HG03108 (cell line): Measurements from ENCODE around the gene LRRC72.
"Not testable (repeated sequence)": the region's sequence is repeated elsewhere in the genome, so short reads cannot be mapped to it uniquely, and the experiment has no call there.

ENCODE experiments used
- ATAC-seq: cut with Tn5 transposase; IDR thresholded peaks from one replicate; pipeline ENCODE4 v1.9.1; 2021; ENCODE audit warnings: moderate library complexity; ENCODE audit not compliant: unreplicated experiment

The LRRC72 gene

DNA sequence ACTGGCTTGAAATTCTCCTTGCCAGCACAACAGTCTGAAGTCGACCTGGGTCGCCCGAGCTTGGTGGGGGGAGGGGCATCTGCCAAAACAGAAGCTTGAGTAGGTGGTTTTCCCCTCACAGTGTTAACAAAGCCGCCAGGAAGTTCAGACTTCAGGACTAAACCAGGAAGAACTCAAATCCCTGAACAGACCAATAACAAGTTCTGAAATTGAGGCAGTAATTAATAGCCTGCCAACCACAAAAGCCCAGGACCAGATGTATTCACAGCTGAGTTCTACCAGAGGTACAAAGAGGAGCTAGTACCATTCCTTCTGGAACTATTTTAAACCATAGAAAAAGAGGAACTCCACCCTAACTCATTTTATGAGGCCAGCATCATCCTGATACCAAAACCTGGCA lies 45.3 kb downstream of the LRRC72 start:
- no peak for ATAC-seq

DNA sequence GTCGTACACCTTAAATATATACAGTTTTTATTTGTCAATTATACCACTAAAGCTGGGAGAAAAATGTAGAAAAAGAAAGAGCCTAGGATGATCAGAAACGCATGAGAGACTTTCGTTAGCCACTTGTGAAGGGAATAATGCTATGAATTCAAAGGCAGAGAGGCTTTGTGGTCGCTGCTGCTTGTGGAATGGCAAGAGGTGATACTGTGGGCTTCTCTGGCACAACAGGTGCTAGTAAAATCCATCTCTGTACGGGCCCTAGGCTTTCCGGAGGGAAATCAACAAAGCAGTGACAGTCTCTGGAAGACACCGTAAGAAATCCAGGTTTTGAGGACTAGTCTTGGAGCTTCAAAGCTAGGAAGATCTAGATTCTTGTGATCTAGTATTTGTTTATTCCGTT lies 52.6 kb downstream of the LRRC72 start:
- no peak for ATAC-seq

DNA sequence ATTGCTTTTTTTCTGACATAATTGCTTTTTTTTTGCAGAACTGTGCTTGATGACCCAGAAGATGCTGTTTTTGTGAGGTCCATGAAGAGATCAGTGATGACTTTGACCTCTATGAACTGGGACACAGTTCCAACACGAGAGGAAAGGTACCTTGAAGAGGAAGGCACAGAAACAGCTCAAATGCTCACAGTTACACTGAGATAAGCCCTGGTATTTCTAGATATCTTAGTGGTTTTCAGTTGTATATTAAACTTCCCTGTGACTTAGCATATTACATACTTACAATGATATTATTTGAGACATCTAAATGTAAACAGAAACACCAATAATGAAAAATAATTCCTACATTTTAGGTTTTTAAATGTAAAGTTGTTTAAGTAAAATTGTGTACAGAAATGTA lies 54.7 kb downstream of the LRRC72 start:
- no peak for ATAC-seq

DNA sequence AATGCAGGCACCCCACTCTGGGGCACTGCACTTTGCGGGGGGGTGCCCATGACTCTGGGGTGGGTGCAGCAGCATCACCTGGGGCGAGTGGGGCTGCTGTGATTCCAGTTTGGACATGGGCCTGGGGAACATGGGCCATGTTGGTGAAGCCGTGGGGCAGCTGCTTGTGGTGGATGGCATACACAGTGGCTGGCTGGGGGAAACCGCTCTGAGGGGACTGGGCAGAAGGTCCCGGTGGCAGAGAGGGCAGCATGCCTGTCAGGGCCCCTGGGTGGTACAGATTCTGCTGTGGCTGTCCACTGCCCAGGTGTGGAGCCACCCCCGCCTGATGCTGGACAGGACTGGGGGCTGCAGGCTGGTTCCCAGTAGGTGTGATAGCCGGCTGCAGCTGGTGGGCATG lies 57.2 kb downstream of the LRRC72 start:
- no peak for ATAC-seq

DNA sequence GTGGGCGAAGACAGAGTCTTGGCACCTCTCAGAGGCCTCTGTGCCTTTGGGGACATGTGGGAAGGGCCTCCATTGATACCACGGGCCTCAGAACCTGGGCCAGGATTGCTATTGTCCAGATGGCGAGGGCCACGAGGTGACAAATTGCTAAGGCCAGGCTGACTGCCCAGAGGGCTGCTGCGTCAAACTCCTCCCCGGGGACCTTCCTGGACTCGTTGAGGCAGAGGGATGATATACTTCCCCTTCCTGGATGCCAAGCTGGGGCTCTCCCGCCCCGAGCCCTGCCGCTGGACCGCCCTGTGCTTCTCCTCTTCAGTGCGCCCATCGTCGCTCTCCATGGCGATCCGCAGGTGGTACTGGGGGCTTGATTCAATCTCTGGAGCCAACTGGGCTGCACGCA lies 58.9 kb downstream of the LRRC72 start:
- no peak for ATAC-seq

DNA sequence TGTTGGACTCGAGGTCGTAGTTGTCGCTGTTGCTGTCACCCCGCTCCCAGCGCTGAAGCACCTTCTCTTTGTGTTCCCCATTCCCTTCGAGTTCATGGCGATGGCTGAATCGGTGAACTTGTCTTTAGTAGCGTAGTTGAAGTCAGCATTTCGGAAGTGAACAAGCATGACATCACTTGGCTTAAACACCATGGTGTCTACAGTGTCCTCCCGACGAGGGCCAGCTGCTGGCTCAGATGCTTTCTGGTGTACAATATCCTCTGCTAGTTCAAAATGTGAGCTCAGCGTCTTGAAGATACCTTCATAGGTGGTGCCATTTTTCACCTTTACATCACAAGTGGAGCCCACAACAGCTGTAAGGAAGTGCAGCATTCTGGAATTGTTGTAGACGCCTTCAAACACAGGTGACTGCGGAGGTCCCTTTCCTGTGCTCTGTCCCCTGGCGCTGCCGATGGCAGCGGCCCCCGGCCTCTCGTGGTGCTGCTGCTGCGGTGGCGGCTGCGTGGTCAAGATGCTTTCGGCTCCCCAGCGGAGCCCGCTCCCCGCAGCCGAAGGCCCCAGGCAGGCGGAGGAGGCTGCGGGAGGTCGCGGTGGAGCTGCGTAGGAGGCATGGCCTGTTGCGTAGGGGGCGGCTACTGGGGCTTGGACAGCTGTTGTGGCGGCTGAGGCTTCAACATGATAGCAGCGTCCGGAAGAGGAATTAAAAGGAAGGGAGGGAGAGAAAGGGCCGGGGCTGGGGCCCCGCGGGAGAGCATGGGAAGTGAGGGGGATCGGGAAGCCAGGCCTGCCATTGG lies 59.7 kb downstream of the LRRC72 start:
- no peak for ATAC-seq

DNA sequence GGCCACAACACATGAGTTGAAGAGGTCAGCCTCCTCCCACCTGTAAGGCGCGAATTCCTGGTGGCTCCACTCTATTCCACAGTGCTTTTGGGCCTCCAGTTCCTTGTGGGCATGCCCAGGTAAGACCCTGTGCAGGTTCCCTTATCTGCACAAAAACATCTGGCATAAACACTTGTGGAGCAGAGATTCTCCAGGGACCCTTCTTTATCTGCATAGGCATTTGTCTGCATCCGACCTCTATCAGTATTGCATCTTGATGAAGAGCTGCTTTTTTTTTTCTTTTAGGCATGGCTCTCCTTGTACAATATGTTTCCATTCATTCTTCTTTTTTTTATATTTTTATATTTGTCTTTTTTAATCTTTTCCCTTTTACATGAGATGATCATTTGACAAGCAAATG lies 60.5 kb downstream of the LRRC72 start:
- ATAC-seq, result no peak

DNA sequence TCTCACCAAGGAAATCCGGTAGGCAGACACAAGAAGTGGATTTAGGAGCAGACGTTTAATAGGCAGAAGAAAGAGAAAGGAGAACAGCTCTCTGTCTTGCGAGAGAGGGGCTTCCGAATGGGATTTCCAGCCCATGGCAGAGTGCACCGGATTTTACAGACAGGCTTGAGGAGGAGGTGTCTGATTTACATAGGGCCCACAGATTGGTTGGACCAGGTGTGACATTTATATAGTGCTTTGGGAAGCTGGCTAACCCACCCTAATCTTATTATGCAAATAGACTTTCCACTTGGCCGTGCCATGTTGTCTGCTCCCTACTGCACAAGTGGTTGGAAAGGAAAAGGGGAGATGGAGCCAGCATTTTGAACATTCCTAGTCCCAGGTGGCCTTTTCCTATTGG lies 61.2 kb downstream of the LRRC72 start:
- ATAC-seq, result no peak

DNA sequence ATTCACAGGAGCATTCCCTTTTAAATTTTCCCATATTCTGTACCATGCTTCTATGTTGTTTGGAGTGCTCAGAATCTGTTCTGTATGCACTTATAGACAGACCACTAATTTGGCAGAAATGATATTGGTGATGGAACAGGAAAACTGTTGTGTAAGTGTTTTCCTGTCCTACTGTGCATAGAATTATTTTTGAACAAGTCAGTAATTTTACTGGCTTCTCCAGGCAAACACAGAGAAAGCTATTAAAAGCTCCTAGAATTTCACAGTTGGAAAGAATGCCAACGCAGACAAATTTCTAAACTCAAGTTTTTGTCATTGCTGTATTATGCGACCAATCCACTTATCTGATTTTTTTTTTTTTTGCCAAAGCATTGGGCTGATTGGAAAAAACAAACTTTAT lies 63.3 kb downstream of the LRRC72 start:
- no peak for ATAC-seq

DNA sequence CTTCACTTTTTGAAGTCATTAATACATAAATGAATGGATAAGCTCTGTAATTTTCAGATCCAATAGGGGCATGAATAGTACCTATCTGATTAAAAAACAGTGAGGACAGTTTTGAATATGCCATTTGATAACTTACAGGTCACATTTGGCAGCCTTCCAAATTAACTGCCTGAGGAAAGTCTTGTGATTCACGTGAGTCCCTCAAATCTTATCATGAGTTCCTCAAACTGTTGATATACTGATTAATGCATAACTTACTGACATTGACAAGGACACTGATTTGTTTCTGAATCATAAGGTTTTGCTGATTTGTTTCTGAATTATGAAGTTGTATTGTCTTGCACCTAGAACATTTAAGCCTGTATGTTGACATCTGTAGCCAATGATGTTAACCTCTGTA lies 63.8 kb downstream of the LRRC72 start:
- ATAC-seq, result no peak

DNA sequence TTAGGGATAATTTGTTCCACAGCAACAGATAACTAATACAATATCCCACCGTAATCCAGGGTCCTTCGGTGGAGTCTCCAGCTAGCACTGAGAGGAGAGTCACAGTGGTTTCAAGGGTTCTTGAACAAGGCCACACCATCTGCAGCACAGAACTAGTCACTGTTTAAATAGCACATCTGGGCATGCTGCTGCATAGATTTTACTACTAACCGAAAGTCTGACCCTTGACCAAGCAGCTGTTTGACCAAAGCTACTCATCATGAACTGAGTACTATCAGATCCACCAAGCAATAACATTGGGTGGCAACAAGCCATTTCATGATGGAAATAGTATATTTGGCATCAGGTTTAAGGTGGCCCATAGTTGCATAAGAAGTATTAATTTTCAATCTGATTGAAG lies 65.8 kb downstream of the LRRC72 start:
- ATAC-seq, result no peak

DNA sequence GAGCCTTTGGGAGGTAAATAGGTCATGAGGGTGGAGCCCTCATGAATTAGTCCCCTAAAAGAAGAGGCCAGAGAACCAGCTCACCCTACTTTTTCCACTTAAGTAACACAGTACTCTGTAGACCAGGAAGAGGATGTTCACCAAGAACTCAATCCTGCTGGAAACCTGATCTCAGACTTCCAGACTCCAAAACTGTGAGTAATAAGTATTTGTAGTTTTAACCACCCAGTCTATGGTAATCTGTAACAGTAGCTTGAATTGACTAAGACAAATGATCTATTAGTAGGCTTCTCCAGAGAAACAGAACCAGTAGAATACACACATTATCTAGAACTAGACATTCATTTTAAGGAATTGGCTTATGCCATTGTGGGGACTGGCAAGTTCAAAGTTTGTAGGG lies 67.4 kb downstream of the LRRC72 start:
- ATAC-seq, result no peak

DNA sequence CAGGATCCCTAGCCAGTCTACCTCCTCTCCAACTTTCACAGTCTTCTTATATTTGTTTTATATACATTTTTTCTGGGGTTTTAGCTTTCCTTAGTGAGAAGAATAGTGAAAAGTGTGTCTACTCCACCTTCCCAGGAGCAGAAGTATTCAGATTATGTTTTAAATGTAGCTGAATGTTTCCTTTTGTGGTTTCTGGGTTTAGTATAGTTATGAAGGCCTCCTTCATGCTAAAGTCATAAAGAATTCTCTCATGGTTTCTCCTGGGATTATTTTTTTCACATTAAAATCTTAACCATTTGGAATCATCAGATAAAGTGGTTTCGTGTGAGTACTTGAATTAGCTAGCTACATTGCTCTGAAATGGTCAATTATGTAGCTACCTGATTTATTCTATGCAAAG lies 68.1 kb downstream of the LRRC72 start:
- ATAC-seq, result no peak

DNA sequence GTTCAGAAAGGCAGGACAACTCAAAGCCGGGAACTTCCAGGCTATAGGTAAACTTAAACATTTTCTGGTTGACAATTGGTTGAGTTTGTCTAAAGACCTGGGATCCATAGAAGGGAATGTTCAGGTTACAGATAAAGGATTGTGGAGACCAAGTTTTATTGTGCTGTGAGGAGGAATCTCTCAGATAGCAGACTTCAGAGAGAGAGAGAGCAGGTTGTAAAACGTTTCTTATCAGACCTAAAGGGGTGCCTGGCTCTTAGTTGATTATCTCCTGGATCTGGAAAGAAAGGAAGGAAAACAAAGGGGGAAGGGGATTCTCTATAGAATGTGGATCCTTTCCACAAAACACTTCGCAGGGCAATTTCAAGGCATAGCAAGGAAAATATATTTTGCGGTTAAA lies 69.0 kb downstream of the LRRC72 start:
- ATAC-seq, result not testable (repeated sequence)

DNA sequence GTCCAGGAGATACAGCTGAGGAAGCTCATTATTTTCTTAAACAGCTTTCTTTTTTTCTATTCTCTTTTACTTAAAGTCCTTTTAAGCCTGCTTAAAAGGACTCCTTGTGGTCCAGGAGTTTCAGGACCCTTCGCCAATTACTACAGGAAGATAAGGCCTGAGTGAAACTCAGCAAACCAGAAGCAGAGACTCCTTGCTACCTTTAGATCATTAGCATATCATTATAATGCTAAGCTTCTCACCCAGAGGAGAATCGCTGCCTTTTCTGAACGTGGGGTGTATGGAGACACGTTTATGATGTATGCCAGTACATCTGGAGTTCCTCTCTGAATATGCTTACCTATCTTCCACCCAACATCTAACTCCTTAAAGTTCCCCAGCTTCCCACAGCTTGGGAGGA lies 71.4 kb downstream of the LRRC72 start:
- no peak for ATAC-seq

DNA sequence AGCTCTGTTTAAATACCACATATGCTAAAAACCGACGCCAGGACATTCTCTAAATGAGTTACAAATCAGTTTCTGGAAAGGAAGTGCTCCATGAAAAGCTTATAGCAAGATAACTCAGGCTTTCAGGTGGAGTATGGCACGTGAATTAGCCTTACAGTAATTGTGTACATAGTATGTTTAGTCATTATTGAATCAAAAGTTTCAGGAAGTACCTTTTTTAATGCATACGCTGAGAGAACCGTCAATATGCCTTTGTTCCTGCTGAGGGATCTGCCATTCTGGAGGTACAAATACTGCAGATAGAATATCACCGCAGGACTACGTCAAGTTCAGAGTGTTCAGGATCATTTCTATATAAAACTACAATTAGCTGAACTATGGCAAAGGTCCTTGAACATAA lies 73.2 kb downstream of the LRRC72 start:
- ATAC-seq, result no peak

DNA sequence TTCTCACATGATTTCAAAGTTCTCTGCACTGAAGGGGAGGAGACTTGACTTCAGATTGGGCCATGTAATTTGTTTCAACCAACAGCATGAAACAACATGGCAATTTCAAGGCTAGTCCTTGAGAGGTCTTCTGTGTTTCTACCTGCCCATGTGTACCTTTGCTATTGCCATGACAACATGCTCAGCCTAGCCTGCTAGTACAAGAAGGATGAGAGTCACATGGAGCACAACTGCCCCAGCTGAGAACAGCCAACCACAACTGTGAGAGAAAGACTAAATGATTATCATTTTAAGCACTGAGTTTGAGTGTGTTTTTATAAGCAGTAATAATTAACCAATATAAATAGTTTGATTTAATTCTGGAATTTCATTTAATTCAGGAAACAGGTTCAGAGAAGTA lies 77.0 kb downstream of the LRRC72 start:
- no peak for ATAC-seq

DNA sequence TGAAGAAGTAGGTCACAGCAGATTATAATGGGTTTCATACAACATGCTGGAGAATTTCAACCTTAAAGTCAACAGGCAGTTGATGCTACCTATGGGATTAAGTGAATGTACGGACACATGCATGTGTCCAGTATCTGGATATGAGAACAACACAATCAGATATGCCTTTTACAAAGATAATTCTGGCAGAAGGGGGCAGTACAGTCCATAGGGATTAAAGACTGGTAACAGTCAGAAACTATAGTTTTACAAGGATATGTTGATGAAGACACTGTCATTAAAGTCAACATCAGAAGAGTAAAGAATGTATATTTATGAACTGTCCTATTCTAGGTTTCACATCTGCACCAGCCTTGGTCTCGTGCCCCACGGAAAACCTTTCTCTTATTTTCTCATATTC lies 77.4 kb downstream of the LRRC72 start:
- ATAC-seq, result no peak

DNA sequence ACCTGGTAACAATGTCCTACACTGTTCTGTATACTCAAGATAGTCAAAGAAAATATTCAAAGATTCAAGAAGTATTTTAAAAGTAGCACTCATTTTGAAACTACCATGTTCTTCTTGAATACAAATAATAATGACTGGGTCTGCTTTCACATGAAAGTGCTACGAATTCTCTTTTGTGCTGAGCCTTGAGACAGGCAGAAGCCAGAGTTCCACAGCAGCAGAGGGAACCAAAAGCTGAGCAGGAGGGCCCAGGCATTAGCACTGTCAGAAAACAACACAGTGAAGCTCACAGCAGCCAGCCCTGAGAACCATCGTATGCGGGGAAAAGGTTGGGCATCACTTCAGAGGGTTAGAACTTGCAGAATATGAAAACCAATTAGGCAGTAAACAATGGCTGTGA lies 80.1 kb downstream of the LRRC72 start:
- no peak for ATAC-seq

DNA sequence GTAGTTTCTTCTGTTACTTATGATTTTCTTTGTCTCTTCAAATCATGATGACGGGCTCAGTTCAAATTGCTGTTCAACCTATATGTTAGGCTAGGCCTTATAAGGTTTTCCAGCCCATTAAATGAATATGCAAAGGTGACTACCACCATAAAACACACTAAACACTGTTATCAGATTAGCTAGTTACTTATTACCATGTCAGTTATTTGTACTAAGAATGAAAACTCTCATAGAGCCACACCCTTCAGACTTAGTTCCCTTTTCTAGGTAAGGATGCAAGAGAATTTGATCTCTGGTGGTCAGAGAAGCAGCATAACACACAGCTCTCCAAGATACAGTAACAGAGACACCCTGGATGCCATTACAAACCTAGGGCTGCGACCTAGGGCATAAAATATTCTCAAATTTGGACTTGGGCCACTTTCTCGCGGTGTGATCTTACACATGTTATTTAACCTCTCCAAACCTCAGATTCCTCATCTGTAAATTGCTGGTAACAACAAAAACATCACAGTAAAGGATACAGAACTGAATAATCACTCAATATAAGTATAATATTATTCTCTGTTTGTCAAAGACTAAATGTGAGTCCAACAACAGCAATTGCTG lies 83.3 kb downstream of the LRRC72 start:
- no peak for ATAC-seq

DNA sequence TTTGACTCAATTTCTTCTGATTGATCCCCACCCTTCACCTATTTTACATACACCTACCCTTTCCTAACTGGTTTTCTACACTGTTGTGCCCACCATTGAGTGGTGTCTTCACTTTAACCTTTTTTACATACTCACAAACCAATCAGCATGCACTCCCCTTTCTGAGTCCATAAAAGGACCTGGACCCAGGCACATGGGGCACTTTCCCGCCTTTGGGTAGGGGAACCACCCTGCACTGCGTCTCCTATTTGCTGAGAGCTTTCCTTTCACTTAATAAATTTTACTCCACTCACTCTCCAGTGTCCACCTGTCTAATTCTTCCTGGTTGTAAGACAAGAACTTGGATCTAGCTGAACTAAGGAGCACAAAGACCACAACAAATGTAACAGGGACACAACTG lies 85.1 kb downstream of the LRRC72 start:
- no peak for ATAC-seq

DNA sequence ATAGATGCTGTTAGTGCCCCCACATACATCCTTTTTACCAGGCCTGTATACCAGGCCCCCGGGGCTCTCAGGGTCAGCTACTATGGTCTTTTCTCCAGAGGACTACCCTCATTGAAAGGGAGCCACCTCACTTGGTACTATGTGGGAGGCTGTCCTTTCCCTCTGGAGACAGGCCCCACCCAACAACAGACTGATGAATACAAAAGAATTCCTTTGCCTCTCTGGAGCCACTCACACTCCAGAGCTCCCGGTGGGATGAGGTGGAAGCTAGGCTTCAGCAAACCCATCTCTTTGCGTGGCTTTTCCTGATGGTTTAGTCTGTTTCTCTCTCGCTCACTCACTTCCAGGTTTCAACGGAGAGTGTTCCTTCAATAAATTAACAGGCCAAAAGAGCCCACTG lies 88.6 kb downstream of the LRRC72 start:
- ATAC-seq, result no peak

DNA sequence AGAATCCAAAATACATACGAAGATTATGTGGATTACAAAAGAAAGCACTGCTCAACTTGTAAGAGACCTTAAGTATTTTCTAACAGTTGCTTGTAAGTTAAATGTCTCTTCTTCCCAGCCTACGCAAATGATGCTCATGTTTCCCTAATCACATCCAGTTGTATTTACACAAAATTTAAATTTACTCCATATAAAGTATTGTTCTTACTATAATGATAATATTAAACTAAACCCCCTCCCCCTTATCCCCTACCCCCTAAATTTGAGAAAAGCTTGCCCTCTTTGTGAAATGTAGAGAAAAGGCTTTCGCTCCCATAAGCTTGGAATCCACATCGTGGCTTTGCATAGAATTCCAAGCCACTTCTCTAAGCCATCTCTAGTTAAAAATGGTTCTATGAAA lies 89.5 kb downstream of the LRRC72 start:
- ATAC-seq, result no peak
